HG02970 (cell line): ENCODE data around the gene SLC7A5.
"Not testable (repeated sequence)": the region's sequence is repeated elsewhere in the genome, so short reads cannot be mapped to it uniquely, and the experiment has no call there.

ENCODE experiments used
- ATAC-seq: cut with Tn5 transposase; IDR thresholded peaks from one replicate; pipeline ENCODE4 v1.9.1; 2021; ENCODE audit warnings: mild to moderate bottlenecking, moderate library complexity, moderate number of reproducible peaks; ENCODE audit not compliant: unreplicated experiment, low FRiP score

Gene SLC7A5

GRCh38 chr16:87806641-87807546, 62.4 kb downstream of the SLC7A5 start:
- no peak for ATAC-seq

GRCh38 chr16:87806261-87806640, 63.1 kb downstream of the SLC7A5 start:
- no peak for ATAC-seq

- ATAC-seq: no peak
Measured at GRCh38 chr16:87803385-87803784, 65.9 kb downstream of the SLC7A5 start.

- ATAC-seq: no peak
Measured at GRCh38 chr16:87802670-87803069, 66.6 kb downstream of the SLC7A5 start.

- no peak for ATAC-seq
Measured at GRCh38 chr16:87801679-87802259, 67.5 kb downstream of the SLC7A5 start.

- ATAC-seq: no peak
Measured at GRCh38 chr16:87800497-87800896, 68.8 kb downstream of the SLC7A5 start.

GRCh38 chr16:87795336-87795735, 74.0 kb downstream of the SLC7A5 start:
- no peak for ATAC-seq

- ATAC-seq: no peak
Measured at GRCh38 chr16:87794485-87795078, 74.7 kb downstream of the SLC7A5 start.

- ATAC-seq: no peak
Measured at GRCh38 chr16:87792205-87792565, 77.1 kb downstream of the SLC7A5 start.

GRCh38 chr16:87791295-87792204, 77.8 kb downstream of the SLC7A5 start:
- no peak for ATAC-seq

GRCh38 chr16:87790292-87791100, 78.8 kb downstream of the SLC7A5 start:
- no peak for ATAC-seq

GRCh38 chr16:87789437-87790291, 79.6 kb downstream of the SLC7A5 start:
- ATAC-seq: no peak

GRCh38 chr16:87788730-87789436, 80.4 kb downstream of the SLC7A5 start:
- ATAC-seq: not testable (repeated sequence)

GRCh38 chr16:87787451-87788091, 81.7 kb downstream of the SLC7A5 start:
- not testable (repeated sequence) for ATAC-seq

- no peak for ATAC-seq
Measured at GRCh38 chr16:87784812-87785211, 84.5 kb downstream of the SLC7A5 start.

GRCh38 chr16:87782033-87782432, 87.3 kb downstream of the SLC7A5 start:
- no peak for ATAC-seq

GRCh38 chr16:87780385-87780989, 88.8 kb downstream of the SLC7A5 start:
- no peak for ATAC-seq
